Sigmoid colon (tissue), 7 donors: ENCODE results near the gene CDK6. TPM values are rescaled to one million over a fixed set of nuclear protein-coding genes. Genes with fewer than 3 reads are reported as not detected.
A peak's percentile ranks its signal among the peaks of the same experiment; 100 is the strongest.

Experiments used
- DNase-seq: peaks from one replicate; pipeline ENCODE4 v3.0.0-alpha.2; 2019
- H3K27ac ChIP-seq, 4 donors: fragments of 200-600 bp; sonication (generic); one replicate each; pipeline ENCODE4 v1.5.1; 2016 to 2019; ENCODE audit warnings: mild to moderate bottlenecking in 1 of 4
- H3K27me3 ChIP-seq, 3 donors: fragments of 200-600 bp; sonication (generic); one replicate each; pipeline ENCODE4 v1.5.1; 2019; ENCODE audit warnings: mild to moderate bottlenecking in 1 of 3
- H3K36me3 ChIP-seq, 4 donors: fragments of 200-600 bp; sonication (generic); one replicate each; pipeline ENCODE4 v1.5.1; 2016 to 2019
- H3K4me1 ChIP-seq, 4 donors: fragments of 200-600 bp; sonication (generic); one replicate each; pipeline ENCODE4 v1.5.1; 2017 to 2019
- H3K4me3 ChIP-seq, 4 donors: fragments of 200-600 bp; sonication (generic); one replicate each; pipeline ENCODE4 v1.5.1; 2017 to 2019; ENCODE audit warnings: mild to moderate bottlenecking in 2 of 4, moderate library complexity in 1 of 4
- H3K9me3 ChIP-seq, 4 donors: fragments of 200-600 bp in 3 of 4; sonication (generic) in 3 of 4; one replicate each; pipeline versions ENCODE4 v1.5.1 to v1.6.1; 2013 to 2019
- CTCF ChIP-seq, 4 experiments: fragments of 450-650 bp in 3 of 4; fragments of 200-600 bp in 1 of 4; IDR thresholded peaks; one replicate each; pipeline ENCODE4 v1.5.1; 2016 to 2019; ENCODE audit warnings: antibody characterized with exemption in 4 of 4, mild to moderate bottlenecking in 3 of 4, moderate library complexity in 2 of 4
- EP300 ChIP-seq, 4 donors: sonication (generic); formaldehyde crosslinking; IDR thresholded peaks; one replicate each; pipeline ENCODE4 v1.6.1; 2017; ENCODE audit warnings: antibody characterized with exemption in 4 of 4
- POLR2A ChIP-seq, 2 donors: fragments of 450-650 bp; IDR thresholded peaks; one replicate each; pipeline ENCODE4 v1.6.1; 2016; ENCODE audit warnings: antibody characterized with exemption in 2 of 2, mild to moderate bottlenecking in 2 of 2, moderate library complexity in 2 of 2
- POLR2AphosphoS5 ChIP-seq, 4 donors: sonication (generic); formaldehyde crosslinking; IDR thresholded peaks; one replicate each; pipeline ENCODE4 v1.6.1; 2017; ENCODE audit warnings: antibody characterized with exemption in 4 of 4
- WGBS, 2 donors: extraction: QIAGEN DNeasy Blood & Tissue Kit; methylation state at CpG; one replicate each; pipeline ENCODE4 v1.1.7; 2013; 5-methylcytosine and 5-hydroxymethylcytosine counted together
- intact Hi-C: fragments of 100-400 bp; cut with DNase I; formaldehyde crosslinking; loops from one replicate; pipeline ENCODE4 v1.15.1; 2023
- polyA plus RNA-seq, 3 donors: library from polyadenylated mRNA; stranded (reverse); fragments of 200-250 nt; gene quantifications; one replicate each; pipeline ENCODE4 v1.2.3, GENCODE V29; 2013
- total RNA-seq, 4 donors: library from RNA; depleted of rRNA; stranded (reverse); fragments of >200 nt; gene quantifications; one replicate each; pipeline ENCODE4 v1.1.0, GENCODE V29; 2016
- donor health status: healthy with polysubstance abuse.
- donor health status: Bipolar disorder and iron deficiency.
- donor health status: healthy.

CDK6 gene
- total and polyA plus RNA-seq, 7 donors = 2.4 to 25.8 (median 13.3) TPM

DNA sequence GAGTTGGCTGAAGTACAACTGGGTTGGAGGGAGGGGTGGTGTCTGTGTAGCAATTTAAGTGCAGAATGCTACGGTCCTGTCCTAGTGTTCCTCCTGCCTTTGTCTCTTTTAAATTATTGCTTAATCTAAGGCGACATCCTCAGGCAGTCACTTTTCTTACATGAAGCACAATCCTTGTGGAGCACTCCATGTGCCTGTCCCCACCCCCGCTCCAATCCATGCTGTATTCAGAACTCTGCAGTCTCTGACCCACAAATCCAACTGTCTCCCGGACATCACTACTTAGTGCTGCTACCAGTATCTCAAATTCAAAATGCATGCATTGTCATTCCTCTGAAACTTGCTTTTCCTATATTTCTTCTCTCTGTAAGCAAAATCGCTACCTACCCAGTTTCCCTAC lies 154.7 kb downstream of the CDK6 start:
- Histone ChIP-seq H3K27me3 (no peaks in the 10 kb centered on the region), H3K4me1 (peaks cover 0 to 25% (median 20%) of the 10 kb centered on the region in 4 donors), H3K9me3 (no peaks in the 10 kb centered on the region), H3K27ac (peak overlapping the region in 1 of 4 donors; percentile 71), H3K36me3 (no peaks in the 10 kb centered on the region), H3K4me3 (no peak overlapping the region)
- intact Hi-C loops = no loop called here
- no peak for DNase-seq
- TF ChIP-seq POLR2AphosphoS5 (IDR thresholded peaks at IDR 0.05) (no peak), POLR2A (IDR thresholded peaks at IDR 0.05) (no peak), CTCF (IDR thresholded peaks at IDR 0.05) (no peak), EP300 (IDR thresholded peaks at IDR 0.05) (no peak)
- WGBS, 2 donors = 81 to 89% methylated on average over 5 of the region's 5 CpGs

DNA sequence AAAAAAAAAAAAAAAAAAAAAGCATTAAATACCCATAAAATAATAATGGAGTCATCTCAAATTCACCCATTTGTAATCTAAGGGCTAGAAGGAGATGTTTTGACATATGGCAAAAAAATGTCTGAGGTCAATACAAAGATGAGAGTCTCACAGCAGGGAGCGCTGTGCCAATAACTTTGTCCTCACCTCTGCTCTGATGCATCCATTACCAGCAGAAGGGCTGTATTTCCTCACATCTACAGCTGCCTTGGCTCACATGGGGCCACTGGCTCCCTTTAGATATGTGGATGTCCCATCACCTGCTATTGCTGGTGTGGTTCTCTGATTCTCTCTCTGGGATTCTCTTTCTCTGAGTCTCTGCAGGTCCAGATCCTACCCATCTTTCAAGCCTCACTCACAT lies 155.9 kb downstream of the CDK6 start:
- no peak for DNase-seq
- 96 to 100% methylated on average over 1 of the region's 1 CpG for WGBS, 2 donors
- no peak for TF ChIP-seq POLR2A (IDR thresholded peaks at IDR 0.05)
- no peak for TF ChIP-seq EP300 (IDR thresholded peaks at IDR 0.05)
- TF ChIP-seq CTCF (IDR thresholded peaks at IDR 0.05) = no peak
- TF ChIP-seq POLR2AphosphoS5 (IDR thresholded peaks at IDR 0.05) = no peak
- no peak overlapping the region for H3K4me3 ChIP-seq
- no peaks in the 10 kb centered on the region for H3K9me3 ChIP-seq
- H3K36me3 ChIP-seq = no peaks in the 10 kb centered on the region
- peaks cover 0 to 25% (median 20%) of the 10 kb centered on the region in 4 donors for H3K4me1 ChIP-seq
- no peak overlapping the region for H3K27ac ChIP-seq
- intact Hi-C loops = no loop called here
- H3K27me3 ChIP-seq = no peaks in the 10 kb centered on the region

- intact Hi-C loops = no loop called here
- 91 to 96% methylated on average over 3 of the region's 3 CpGs for WGBS, 2 donors
- H3K4me3 ChIP-seq = no peak overlapping the region
- no peaks in the 10 kb centered on the region for H3K36me3 ChIP-seq
- no peaks in the 10 kb centered on the region for H3K9me3 ChIP-seq
- no peaks in the 10 kb centered on the region for H3K27me3 ChIP-seq
- no peak for DNase-seq
- TF ChIP-seq EP300 (IDR thresholded peaks at IDR 0.05) (no peak), CTCF (IDR thresholded peaks at IDR 0.05) (no peak), POLR2AphosphoS5 (IDR thresholded peaks at IDR 0.05) (no peak), POLR2A (IDR thresholded peaks at IDR 0.05) (no peak)
- peaks cover 0 to 21% (median 15%) of the 10 kb centered on the region in 4 donors for H3K4me1 ChIP-seq
- H3K27ac ChIP-seq = no peak overlapping the region
Measured at GRCh38 chr7:92678291-92678920, 158.0 kb downstream of the CDK6 start.

DNA sequence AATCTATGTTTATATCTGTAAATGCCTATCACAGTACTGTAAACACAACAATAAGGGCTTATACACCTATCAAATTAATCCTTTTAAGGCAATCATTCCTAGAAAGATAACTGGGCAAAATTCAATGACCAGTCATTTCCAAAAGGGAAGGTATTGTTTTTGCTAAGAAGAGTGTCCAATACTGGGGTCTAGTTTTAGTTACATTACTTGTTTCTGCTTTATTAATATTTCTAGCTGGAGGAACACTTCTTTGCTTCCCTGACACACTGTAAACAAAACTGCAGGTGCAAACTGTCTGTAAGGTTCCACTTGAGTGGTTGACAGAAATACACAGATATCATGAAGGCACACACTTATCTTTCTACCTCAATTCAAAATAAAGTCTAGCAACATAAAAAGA lies 162.0 kb downstream of the CDK6 start:
- TF ChIP-seq EP300 (IDR thresholded peaks at IDR 0.05) (no peak), POLR2A (IDR thresholded peaks at IDR 0.05) (no peak), POLR2AphosphoS5 (IDR thresholded peaks at IDR 0.05) (no peak), CTCF (IDR thresholded peaks at IDR 0.05) (no peak)
- no peak for DNase-seq
- Histone ChIP-seq H3K36me3 (peaks cover 0 to 5% (median 0%) of the 10 kb centered on the region in 4 donors), H3K27me3 (no peaks in the 10 kb centered on the region), H3K4me1 (no peaks in the 10 kb centered on the region), H3K9me3 (no peaks in the 10 kb centered on the region), H3K27ac (no peak overlapping the region), H3K4me3 (no peak overlapping the region)
- intact Hi-C loops = no loop called here
